PC-3 (cell line): ENCODE data around the gene RHCE.
"Not testable (repeated sequence)": the region's sequence is repeated elsewhere in the genome, so short reads cannot be mapped to it uniquely, and the experiment has no call there.

Experiments
- CTCF ChIP-seq: fragments of 300-600 bp; sonication (generic); conservative IDR thresholded peaks from 2 replicates; pipeline ENCODE4 v1.5.1; 2017; ENCODE audit warnings: antibody characterized with exemption, low read depth, mild to moderate bottlenecking, low read length
- EZH2 ChIP-seq: fragments of 300-600 bp; sonication (generic); IDR thresholded peaks from one replicate; pipeline ENCODE4 v1.6.1; 2017; ENCODE audit warnings: antibody characterized with exemption, mild to moderate bottlenecking, low read length; ENCODE audit not compliant: unreplicated experiment

- not testable (repeated sequence) for TF ChIP-seq CTCF, EZH2
These were observed 42.3 kb downstream of the RHCE start for GRCh38 chr1:25378367-25378766.
